ENCODE data around the gene LGALS1.

Gene LGALS1

DNA sequence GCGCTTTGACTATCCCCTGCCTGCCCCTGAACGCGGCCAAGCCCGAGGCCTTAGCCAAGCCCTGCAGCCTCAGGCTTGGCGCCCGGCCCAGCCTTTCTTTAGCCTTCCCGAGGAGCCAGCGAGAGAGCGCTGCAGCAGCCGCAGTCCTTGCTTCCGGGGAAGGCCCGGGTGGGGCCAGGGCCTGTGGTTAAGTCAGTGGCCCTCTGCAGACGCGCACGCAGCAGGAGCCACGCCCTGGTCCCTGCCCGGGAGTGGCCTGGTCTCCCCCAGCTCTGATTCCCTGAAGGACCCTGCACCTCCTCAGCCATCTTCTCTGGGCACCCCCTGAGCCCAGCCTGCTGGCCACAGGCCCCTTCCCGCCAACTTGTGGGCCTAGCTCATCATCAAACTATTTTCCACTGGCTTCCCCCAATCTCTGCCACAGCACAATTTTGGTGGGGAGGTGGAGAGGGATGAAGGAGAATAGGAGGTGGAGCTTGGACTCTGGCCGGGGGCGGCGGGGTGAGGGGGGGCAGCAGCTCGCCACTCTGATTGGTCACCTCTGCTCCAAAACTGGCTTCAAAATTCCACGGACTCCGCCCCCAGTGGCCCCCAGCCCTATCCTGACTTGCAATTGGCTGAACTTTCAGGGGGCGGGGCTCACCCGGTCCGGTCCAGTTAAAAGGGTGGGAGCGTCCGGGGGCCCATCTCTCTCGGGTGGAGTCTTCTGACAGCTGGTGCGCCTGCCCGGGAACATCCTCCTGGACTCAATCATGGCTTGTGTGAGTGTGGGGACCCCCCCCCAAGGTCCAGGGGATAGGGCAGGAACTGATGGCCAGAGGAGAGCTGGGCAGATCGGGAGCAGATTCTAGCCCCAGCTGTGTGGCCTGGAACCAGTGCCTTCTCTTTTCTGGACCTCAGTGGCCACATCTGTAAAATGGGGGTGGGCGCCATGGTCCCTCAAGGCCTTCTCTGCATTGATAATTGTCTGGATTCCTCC lies at the start of gene LGALS1:
LGALS1 (plus strand) TSS at position 686 of the 979 bp plus-strand sequence; CDS start at position 753, 67 bp downstream.
- Histone ChIP-seq H3K27ac (ENCODE audit: low read depth, low read length) (peak within 1 kb of the TSS; percentile 89), H3K9me3 (ENCODE audit: control insufficient read depth in 1 of 2, low read length in 2 of 2) (no peaks in the 10 kb centered on the region), H3K27me3 (ENCODE audit: control insufficient read depth in 1 of 2, insufficient read depth in 2 of 2, low read length in 2 of 2) (no peaks in the 10 kb centered on the region), H3K36me3 (ENCODE audit: control insufficient read depth in 1 of 2, insufficient read depth in 2 of 2, low read length in 2 of 2) (no peaks in the 10 kb centered on the region), H3K4me1 (ENCODE audit: control insufficient read depth in 1 of 2, insufficient read depth in 2 of 2, low read length in 2 of 2) (peaks cover 27 to 38% of the 10 kb centered on the region in 2 donors), H3K4me3 (ENCODE audit: low read depth in 1 of 2, low read length in 2 of 2) (peak within 1 kb of the TSS; percentile 73), H3K9ac (ENCODE audit: low read depth in 1 of 2, low read length in 2 of 2) (peak within 1 kb of the TSS; percentile 72 to 74)

DNA sequence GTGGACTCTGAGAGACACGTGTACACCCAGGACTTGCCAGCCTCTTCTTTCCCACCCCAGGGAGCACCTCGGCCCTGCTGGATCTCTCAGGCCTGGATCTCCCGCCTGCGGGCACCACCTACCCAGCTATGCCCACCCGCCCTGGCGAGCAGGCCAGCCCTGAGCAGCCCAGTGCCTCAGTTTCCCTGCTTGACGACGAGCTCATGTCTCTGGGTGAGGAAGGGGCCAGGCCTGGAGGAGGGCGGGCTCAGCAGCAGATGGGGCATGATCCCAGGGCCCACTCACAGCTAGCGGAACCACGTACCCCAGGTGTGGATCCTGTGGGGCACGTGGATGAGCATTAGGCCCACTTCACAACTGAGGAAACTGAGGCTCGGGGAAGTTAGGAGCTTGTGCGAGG lies 49.7 kb upstream of the LGALS1 start:
- H3K36me3 ChIP-seq (ENCODE audit: control insufficient read depth in 1 of 2, insufficient read depth in 2 of 2, low read length in 2 of 2) = peaks cover 8 to 53% of the 10 kb centered on the region in 2 donors
- H3K4me1 ChIP-seq (ENCODE audit: control insufficient read depth in 1 of 2, insufficient read depth in 2 of 2, low read length in 2 of 2) = peaks cover 34 to 35% of the 10 kb centered on the region in 2 donors
- H3K9me3 ChIP-seq (ENCODE audit: control insufficient read depth in 1 of 2, low read length in 2 of 2) = no peaks in the 10 kb centered on the region
- H3K27me3 ChIP-seq (ENCODE audit: control insufficient read depth in 1 of 2, insufficient read depth in 2 of 2, low read length in 2 of 2) = no peaks in the 10 kb centered on the region
- H3K27ac ChIP-seq (ENCODE audit: low read depth, low read length) = no peak overlapping the region
- H3K4me3 ChIP-seq (ENCODE audit: low read depth in 1 of 2, low read length in 2 of 2) = no peak overlapping the region
- H3K9ac ChIP-seq (ENCODE audit: low read depth in 1 of 2, low read length in 2 of 2) = no peak overlapping the region

DNA sequence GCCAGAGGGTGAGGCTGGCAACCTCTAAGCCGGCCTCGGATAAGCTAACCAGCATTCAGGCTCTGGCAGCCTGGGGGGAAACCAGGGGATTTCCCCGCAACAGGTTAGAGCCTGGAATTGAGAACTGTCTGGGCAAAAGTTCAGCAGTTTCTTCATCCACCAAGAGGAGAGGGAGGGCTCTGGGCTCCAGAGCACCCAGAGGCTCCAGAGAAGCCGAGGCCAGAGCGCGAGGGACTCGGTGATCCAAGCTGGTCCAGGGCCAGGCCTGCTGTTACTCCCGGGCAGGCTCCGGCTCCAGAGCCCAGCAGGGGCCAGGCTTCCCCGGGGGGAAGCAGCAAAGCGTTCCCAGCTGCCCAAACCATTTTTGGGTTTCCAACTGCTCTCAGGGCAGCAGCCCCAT lies 49.3 kb upstream of the LGALS1 start:
- Histone ChIP-seq H3K9ac (ENCODE audit: low read depth in 1 of 2, low read length in 2 of 2) (no peak overlapping the region), H3K27ac (ENCODE audit: low read depth, low read length) (no peak overlapping the region), H3K36me3 (ENCODE audit: control insufficient read depth in 1 of 2, insufficient read depth in 2 of 2, low read length in 2 of 2) (peaks cover 5 to 55% of the 10 kb centered on the region in 2 donors), H3K27me3 (ENCODE audit: control insufficient read depth in 1 of 2, insufficient read depth in 2 of 2, low read length in 2 of 2) (no peaks in the 10 kb centered on the region), H3K4me3 (ENCODE audit: low read depth in 1 of 2, low read length in 2 of 2) (no peak overlapping the region), H3K9me3 (ENCODE audit: control insufficient read depth in 1 of 2, low read length in 2 of 2) (no peaks in the 10 kb centered on the region), H3K4me1 (ENCODE audit: control insufficient read depth in 1 of 2, insufficient read depth in 2 of 2, low read length in 2 of 2) (peaks cover 35 to 39% of the 10 kb centered on the region in 2 donors)

DNA sequence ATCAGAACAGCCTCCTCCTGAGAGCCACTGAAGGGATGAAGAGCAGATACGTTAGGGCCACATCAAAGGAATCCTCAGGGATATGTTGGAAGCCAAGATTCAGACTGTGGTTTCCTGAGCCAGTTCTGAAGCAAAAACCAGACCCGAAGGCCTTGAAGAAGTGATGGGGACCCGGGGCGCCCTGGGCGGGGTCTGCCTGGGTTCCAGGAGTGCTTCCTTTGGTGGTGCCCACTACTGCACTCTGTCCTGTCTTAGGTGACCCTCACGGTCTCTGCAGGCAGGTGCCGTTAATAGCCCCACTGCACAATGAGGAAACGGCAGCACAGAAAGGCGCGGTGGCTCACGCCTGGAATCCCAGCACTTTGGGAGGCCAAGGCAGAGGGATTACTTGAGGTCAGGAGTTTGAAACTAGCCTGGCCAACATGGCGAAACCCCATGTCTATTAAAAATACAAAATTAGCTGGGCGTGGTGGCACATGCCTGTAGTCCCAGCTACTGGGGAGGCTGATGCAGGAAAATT lies 48.8 kb upstream of the LGALS1 start:
- Histone ChIP-seq H3K4me3 (ENCODE audit: low read depth in 1 of 2, low read length in 2 of 2) (no peak overlapping the region), H3K36me3 (ENCODE audit: control insufficient read depth in 1 of 2, insufficient read depth in 2 of 2, low read length in 2 of 2) (peaks cover 5 to 52% of the 10 kb centered on the region in 2 donors), H3K27ac (ENCODE audit: low read depth, low read length) (peak overlapping the region; percentile 14), H3K9me3 (ENCODE audit: control insufficient read depth in 1 of 2, low read length in 2 of 2) (no peaks in the 10 kb centered on the region), H3K4me1 (ENCODE audit: control insufficient read depth in 1 of 2, insufficient read depth in 2 of 2, low read length in 2 of 2) (peaks cover 40 to 43% of the 10 kb centered on the region in 2 donors), H3K27me3 (ENCODE audit: control insufficient read depth in 1 of 2, insufficient read depth in 2 of 2, low read length in 2 of 2) (no peaks in the 10 kb centered on the region), H3K9ac (ENCODE audit: low read depth in 1 of 2, low read length in 2 of 2) (peak overlapping the region; percentile 22 to 24)

DNA sequence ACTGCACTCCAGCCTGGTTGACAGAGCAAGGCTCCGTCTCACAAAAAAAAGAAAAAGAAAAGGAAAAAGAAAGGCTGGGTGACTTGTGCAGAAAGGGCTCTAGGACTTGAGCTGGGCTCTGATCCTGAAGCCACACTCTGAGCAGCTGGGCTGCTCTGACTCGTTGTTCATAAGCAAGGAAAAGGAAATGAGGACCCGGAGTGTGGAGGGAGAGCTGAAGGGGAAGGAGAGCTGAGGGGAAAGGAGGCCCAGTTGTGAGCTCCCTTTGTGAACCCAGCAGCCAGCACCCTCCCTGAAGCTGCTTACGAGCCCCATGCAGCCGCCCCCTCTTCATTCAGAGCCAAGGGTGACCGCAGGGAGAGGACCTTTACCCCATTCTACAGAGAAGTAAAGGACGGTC lies 48.3 kb upstream of the LGALS1 start:
- Histone ChIP-seq H3K4me1 (ENCODE audit: control insufficient read depth in 1 of 2, insufficient read depth in 2 of 2, low read length in 2 of 2) (peaks cover 45 to 48% of the 10 kb centered on the region in 2 donors), H3K27ac (ENCODE audit: low read depth, low read length) (no peak overlapping the region), H3K36me3 (ENCODE audit: control insufficient read depth in 1 of 2, insufficient read depth in 2 of 2, low read length in 2 of 2) (peaks cover 5 to 55% of the 10 kb centered on the region in 2 donors), H3K9ac (ENCODE audit: low read depth in 1 of 2, low read length in 2 of 2) (peak overlapping the region; percentile 24 to 54), H3K27me3 (ENCODE audit: control insufficient read depth in 1 of 2, insufficient read depth in 2 of 2, low read length in 2 of 2) (no peaks in the 10 kb centered on the region), H3K4me3 (ENCODE audit: low read depth in 1 of 2, low read length in 2 of 2) (no peak overlapping the region), H3K9me3 (ENCODE audit: control insufficient read depth in 1 of 2, low read length in 2 of 2) (no peaks in the 10 kb centered on the region)

DNA sequence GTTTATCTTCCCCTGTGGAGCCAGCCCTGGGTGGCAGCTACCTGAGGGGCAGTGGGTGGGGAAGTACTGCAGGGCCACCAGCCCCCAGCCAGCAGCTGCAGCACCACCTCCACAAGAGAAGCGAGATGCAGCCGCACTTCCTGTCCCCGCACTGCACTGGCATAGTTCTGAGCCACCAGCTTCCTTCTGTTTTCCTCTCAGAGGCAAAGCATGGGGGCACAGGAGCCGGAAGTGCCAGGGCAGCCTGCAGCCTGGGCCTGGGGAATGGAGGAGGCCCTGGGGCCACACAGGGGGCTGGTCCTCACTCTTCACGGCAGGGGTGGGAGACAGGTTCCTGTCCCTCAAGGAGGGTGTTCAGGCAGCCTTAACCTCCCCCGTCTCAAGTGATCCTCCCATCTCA lies 47.9 kb upstream of the LGALS1 start:
- H3K9me3 ChIP-seq (ENCODE audit: control insufficient read depth in 1 of 2, low read length in 2 of 2) = no peaks in the 10 kb centered on the region
- no peak overlapping the region for H3K27ac ChIP-seq (ENCODE audit: low read depth, low read length)
- H3K27me3 ChIP-seq (ENCODE audit: control insufficient read depth in 1 of 2, insufficient read depth in 2 of 2, low read length in 2 of 2) = no peaks in the 10 kb centered on the region
- H3K4me3 ChIP-seq (ENCODE audit: low read depth in 1 of 2, low read length in 2 of 2) = no peak overlapping the region
- peaks cover 49 to 53% of the 10 kb centered on the region in 2 donors for H3K4me1 ChIP-seq (ENCODE audit: control insufficient read depth in 1 of 2, insufficient read depth in 2 of 2, low read length in 2 of 2)
- peak overlapping the region; percentile 24 to 54 for H3K9ac ChIP-seq (ENCODE audit: low read depth in 1 of 2, low read length in 2 of 2)
- H3K36me3 ChIP-seq (ENCODE audit: control insufficient read depth in 1 of 2, insufficient read depth in 2 of 2, low read length in 2 of 2) = peaks cover 5 to 58% of the 10 kb centered on the region in 2 donors

DNA sequence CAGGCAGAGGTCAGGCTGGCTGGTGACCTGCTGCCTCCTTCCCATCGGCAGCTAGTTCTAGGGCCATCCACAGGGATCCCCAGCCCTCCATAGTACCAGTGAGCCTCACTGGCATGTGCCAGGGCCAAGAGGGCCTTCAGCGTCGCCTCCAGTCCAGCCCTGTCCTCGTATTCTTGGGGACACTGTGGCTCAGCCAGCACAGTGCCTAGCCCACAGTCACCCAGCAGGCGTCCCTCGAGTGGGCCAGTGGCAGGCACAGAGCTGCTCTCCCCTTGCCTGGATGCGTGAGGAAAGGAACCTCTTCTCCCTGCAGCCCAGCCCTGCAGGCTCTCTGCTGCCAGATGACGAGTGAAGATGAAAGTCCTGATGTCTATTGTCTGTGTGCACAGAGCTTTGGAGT lies 46.6 kb upstream of the LGALS1 start:
- Histone ChIP-seq H3K9me3 (ENCODE audit: control insufficient read depth in 1 of 2, low read length in 2 of 2) (no peaks in the 10 kb centered on the region), H3K4me1 (ENCODE audit: control insufficient read depth in 1 of 2, insufficient read depth in 2 of 2, low read length in 2 of 2) (peaks cover 55 to 63% of the 10 kb centered on the region in 2 donors), H3K27ac (ENCODE audit: low read depth, low read length) (no peak overlapping the region), H3K27me3 (ENCODE audit: control insufficient read depth in 1 of 2, insufficient read depth in 2 of 2, low read length in 2 of 2) (no peaks in the 10 kb centered on the region), H3K4me3 (ENCODE audit: low read depth in 1 of 2, low read length in 2 of 2) (no peak overlapping the region), H3K36me3 (ENCODE audit: control insufficient read depth in 1 of 2, insufficient read depth in 2 of 2, low read length in 2 of 2) (peaks cover 5 to 55% of the 10 kb centered on the region in 2 donors), H3K9ac (ENCODE audit: low read depth in 1 of 2, low read length in 2 of 2) (no peak overlapping the region)

DNA sequence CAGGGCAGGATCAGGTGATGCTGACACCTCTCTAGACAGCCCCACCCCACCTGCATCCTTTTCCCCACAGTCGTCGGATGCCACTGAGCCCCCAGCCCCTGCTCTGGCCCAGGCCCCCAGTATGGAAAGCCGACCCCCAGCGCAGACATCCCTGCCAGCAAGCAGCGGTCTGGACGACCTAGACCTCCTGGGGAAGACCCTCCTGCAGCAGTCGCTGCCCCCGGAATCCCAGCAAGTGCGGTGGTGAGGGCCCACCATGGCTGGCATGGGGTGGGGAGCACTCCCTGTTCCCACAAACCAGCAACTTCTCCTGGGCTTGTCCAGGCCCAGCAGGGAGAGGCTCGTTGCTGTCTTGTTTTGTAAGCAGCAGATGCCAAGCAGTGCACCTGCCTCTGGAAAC lies 45.5 kb upstream of the LGALS1 start:
- no peaks in the 10 kb centered on the region for H3K27me3 ChIP-seq (ENCODE audit: control insufficient read depth in 1 of 2, insufficient read depth in 2 of 2, low read length in 2 of 2)
- H3K36me3 ChIP-seq (ENCODE audit: control insufficient read depth in 1 of 2, insufficient read depth in 2 of 2, low read length in 2 of 2) = peaks cover 5 to 49% of the 10 kb centered on the region in 2 donors
- H3K9me3 ChIP-seq (ENCODE audit: control insufficient read depth in 1 of 2, low read length in 2 of 2) = no peaks in the 10 kb centered on the region
- H3K9ac ChIP-seq (ENCODE audit: low read depth in 1 of 2, low read length in 2 of 2) = no peak overlapping the region
- H3K4me1 ChIP-seq (ENCODE audit: control insufficient read depth in 1 of 2, insufficient read depth in 2 of 2, low read length in 2 of 2) = peaks cover 63 to 70% of the 10 kb centered on the region in 2 donors
- no peak overlapping the region for H3K27ac ChIP-seq (ENCODE audit: low read depth, low read length)
- H3K4me3 ChIP-seq (ENCODE audit: low read depth in 1 of 2, low read length in 2 of 2) = no peak overlapping the region

DNA sequence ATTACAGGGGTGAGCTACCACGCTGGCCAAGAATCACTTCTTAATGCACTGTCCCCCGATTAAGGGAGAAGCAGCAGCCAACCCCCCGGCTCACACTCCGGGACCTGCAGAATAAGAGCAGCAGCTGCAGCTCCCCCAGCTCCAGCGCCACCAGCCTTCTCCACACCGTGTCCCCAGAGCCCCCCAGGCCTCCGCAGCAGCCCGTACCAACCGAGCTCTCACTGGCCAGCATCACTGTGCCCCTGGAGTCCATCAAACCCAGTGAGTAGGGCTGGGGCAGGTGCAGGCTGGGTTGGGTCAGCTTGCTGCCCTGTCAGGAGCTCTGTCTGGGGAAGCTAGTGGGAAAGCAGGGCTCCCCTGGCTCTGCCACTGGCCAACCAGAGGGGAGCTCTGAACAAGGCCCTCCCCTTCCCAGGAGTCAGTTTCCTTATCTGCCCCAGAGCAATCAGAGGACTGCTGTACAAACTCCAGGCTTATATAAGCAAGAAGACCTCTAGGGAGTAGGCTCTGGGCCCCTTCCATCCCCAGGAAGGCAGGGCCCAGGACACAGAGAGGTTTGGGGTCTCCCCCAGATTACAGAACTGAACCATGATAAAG lies 44.5 kb upstream of the LGALS1 start:
- H3K4me1 ChIP-seq (ENCODE audit: control insufficient read depth in 1 of 2, insufficient read depth in 2 of 2, low read length in 2 of 2) = peaks cover 61 to 74% of the 10 kb centered on the region in 2 donors
- no peaks in the 10 kb centered on the region for H3K27me3 ChIP-seq (ENCODE audit: control insufficient read depth in 1 of 2, insufficient read depth in 2 of 2, low read length in 2 of 2)
- no peak overlapping the region for H3K4me3 ChIP-seq (ENCODE audit: low read depth in 1 of 2, low read length in 2 of 2)
- H3K9me3 ChIP-seq (ENCODE audit: control insufficient read depth in 1 of 2, low read length in 2 of 2) = no peaks in the 10 kb centered on the region
- no peak overlapping the region for H3K9ac ChIP-seq (ENCODE audit: low read depth in 1 of 2, low read length in 2 of 2)
- H3K36me3 ChIP-seq (ENCODE audit: control insufficient read depth in 1 of 2, insufficient read depth in 2 of 2, low read length in 2 of 2) = peaks cover 5 to 43% of the 10 kb centered on the region in 2 donors
- no peak overlapping the region for H3K27ac ChIP-seq (ENCODE audit: low read depth, low read length)

All from duodenal mucosa (tissue), 2 donors.